IMR-90 (cell line): ENCODE measurements around the gene NAA35. TPM values are rescaled to one million over a fixed set of nuclear protein-coding genes. Genes with fewer than 3 reads are reported as not detected.
A peak's percentile ranks its signal among the peaks of the same experiment; 100 is the strongest.

Source experiments
- ATAC-seq: fragments of 200-7000 bp; cut with Tn5 transposase; 2 replicates; pipeline ENCODE4 v1.9.1; 2020; ENCODE audit warnings: low read depth, mild to moderate bottlenecking, moderate library complexity
- BruUV-seq: library from RNA; stranded (reverse); fragments of 400-500 nt; replicated peaks from 2 replicates; lab custom pipeline; 2021; lab: Mats Ljungman, UMichigan
- CTCF ChIA-PET: fragments of 300-600 bp; formaldehyde crosslinking; extraction: SDS; loops from one replicate; lab custom pipeline; 2021; ENCODE audit warnings: antibody characterized with exemption; lab: Yijun Ruan, JAX
- POLR2A ChIA-PET: fragments of 300-600 bp; sonication (Branson Sonifier 250); formaldehyde crosslinking; loops from one replicate; lab custom pipeline; 2022; ENCODE audit warnings: antibody characterized with exemption; ENCODE audit not compliant: unreplicated experiment; lab: Charles Lee
- DNase-seq: peaks from one replicate; pipeline ENCODE4 v3.0.0; 2013
- H2AFZ ChIP-seq: replicated peaks from 2 replicates; pipeline ENCODE3; 2013; ENCODE audit warnings: low read length, mild to moderate bottlenecking; ENCODE audit not compliant: poor library complexity
- H2AK5ac ChIP-seq: 2 replicates; pipeline ENCODE4 v1.6.1; 2013; ENCODE audit warnings: low read depth, low read length, inconsistent platforms
- H2AK9ac ChIP-seq: replicated peaks from 2 replicates; pipeline ENCODE3; 2013; ENCODE audit warnings: mild to moderate bottlenecking, low read depth, low read length, moderate library complexity; ENCODE audit not compliant: poor library complexity
- H2BK120ac ChIP-seq: 2 replicates; pipeline ENCODE4 v1.6.1; 2013; ENCODE audit warnings: low read depth, low read length, inconsistent platforms
- H2BK15ac ChIP-seq: 3 replicates; pipeline ENCODE4 v1.6.1; 2013; ENCODE audit warnings: low read depth, low read length, inconsistent platforms
- H2BK20ac ChIP-seq: 2 replicates; pipeline ENCODE4 v1.6.1; 2013; ENCODE audit warnings: low read depth, mild to moderate bottlenecking, inconsistent platforms, low read length, moderate library complexity
- H2BK5ac ChIP-seq: 2 replicates; pipeline ENCODE4 v1.6.1; 2013; ENCODE audit warnings: mild to moderate bottlenecking, low read depth, low read length, inconsistent platforms; ENCODE audit not compliant: poor library complexity, severe bottlenecking
- H3K14ac ChIP-seq: replicated peaks from 2 replicates; pipeline ENCODE4 v1.6.1; 2013; ENCODE audit warnings: low read depth, low read length, inconsistent platforms
- H3K18ac ChIP-seq: 2 replicates; pipeline ENCODE4 v1.6.1; 2013; ENCODE audit warnings: low read depth, low read length, control low read depth
- H3K23ac ChIP-seq: 2 replicates; pipeline ENCODE4 v1.6.1; 2013; ENCODE audit warnings: low read depth, low read length, inconsistent platforms
- H3K27ac ChIP-seq: 2 replicates; pipeline ENCODE4 v1.5.1; 2013; ENCODE audit warnings: mild to moderate bottlenecking, control low read depth, low read length; ENCODE audit not compliant: insufficient read depth
- H3K27me3 ChIP-seq: 2 replicates; pipeline ENCODE4 v1.6.1; 2013; ENCODE audit warnings: low read length; ENCODE audit not compliant: control insufficient read depth, insufficient read depth
- H3K36me3 ChIP-seq: 2 replicates; pipeline ENCODE4 v1.6.1; 2013; ENCODE audit warnings: low read length, mixed read lengths; ENCODE audit not compliant: control insufficient read depth, insufficient read depth
- H3K4ac ChIP-seq: 2 replicates; pipeline ENCODE4 v1.6.1; 2013; ENCODE audit warnings: low read depth, low read length, inconsistent platforms
- H3K4me1 ChIP-seq: 2 replicates; pipeline ENCODE4 v1.6.1; 2013; ENCODE audit warnings: low read length, mixed read lengths; ENCODE audit not compliant: control insufficient read depth, insufficient read depth
- H3K4me2 ChIP-seq: 2 replicates; pipeline ENCODE4 v1.6.1; 2013; ENCODE audit warnings: low read depth, mild to moderate bottlenecking, control low read depth, low read length, moderate library complexity
- H3K4me3 ChIP-seq: 2 replicates; pipeline ENCODE4 v1.5.1; 2013; ENCODE audit warnings: low read depth, mild to moderate bottlenecking, control low read depth, low read length, moderate library complexity; ENCODE audit not compliant: insufficient read depth
- H3K56ac ChIP-seq: 2 replicates; pipeline ENCODE4 v1.6.1; 2013; ENCODE audit warnings: low read length, inconsistent platforms; ENCODE audit not compliant: insufficient read depth; ENCODE audit errors: extremely low read depth
- H3K79me1 ChIP-seq, 2 experiments: 2 replicates each; pipeline ENCODE4 v1.6.1; 2013; ENCODE audit warnings: low read length in 2 of 2, inconsistent platforms in 1 of 2, low read depth in 1 of 2
- H3K9ac ChIP-seq: 2 replicates; pipeline ENCODE4 v1.6.1; 2013; ENCODE audit warnings: low read depth, low read length, control low read depth
- H3K9me1 ChIP-seq: 2 replicates; pipeline ENCODE4 v1.6.1; 2013; ENCODE audit warnings: low read length, inconsistent platforms; ENCODE audit not compliant: insufficient read depth
- H3K9me3 ChIP-seq: 2 replicates; pipeline ENCODE4 v1.6.1; 2013; ENCODE audit warnings: low read length; ENCODE audit not compliant: control insufficient read depth, insufficient read depth
- H4K20me1 ChIP-seq: 2 replicates; pipeline ENCODE4 v1.6.1; 2013; ENCODE audit warnings: low read length, inconsistent platforms; ENCODE audit not compliant: insufficient read depth
- H4K5ac ChIP-seq: 2 replicates; pipeline ENCODE4 v1.6.1; 2013; ENCODE audit warnings: mild to moderate bottlenecking, low read depth, low read length, control low read depth
- H4K8ac ChIP-seq, 2 experiments: 2 replicates each; pipeline ENCODE4 v1.6.1; 2013; ENCODE audit warnings: low read depth in 2 of 2, low read length in 2 of 2, control low read depth in 1 of 2, inconsistent platforms in 1 of 2
- H4K91ac ChIP-seq: 2 replicates; pipeline ENCODE4 v1.6.1; 2013; ENCODE audit warnings: low read depth, low read length, inconsistent platforms; ENCODE audit not compliant: insufficient read depth
- BHLHE40 ChIP-seq: fragments of 150-350 bp; IDR thresholded peaks from 2 replicates; pipeline ENCODE4 v1.6.1; 2016; ENCODE audit warnings: mild to moderate bottlenecking, low read depth, low read length
- CEBPB ChIP-seq: IDR thresholded peaks from 2 replicates; pipeline ENCODE4 v1.6.1; 2012; ENCODE audit warnings: low read depth, low read length, improper control_type of control experiment
- CHD1 ChIP-seq: IDR thresholded peaks from 2 replicates; pipeline ENCODE4 v1.6.1; 2012; ENCODE audit warnings: low read depth, low read length, improper control_type of control experiment
- CTCF ChIP-seq: conservative IDR thresholded peaks from 2 replicates; pipeline ENCODE4 v1.5.1; 2012; ENCODE audit warnings: mild to moderate bottlenecking, low read depth, low read length, improper control_type of control experiment
- ELK1 ChIP-seq: fragments of 150-350 bp; IDR thresholded peaks from 2 replicates; pipeline ENCODE4 v1.6.1; 2016; ENCODE audit warnings: low read depth, mild to moderate bottlenecking, low read length, moderate library complexity, borderline replicate concordance
- FOS ChIP-seq: fragments of 150-350 bp; IDR thresholded peaks from 2 replicates; pipeline ENCODE4 v1.6.1; 2016; ENCODE audit warnings: low read depth, low read length
- MAFK ChIP-seq: IDR thresholded peaks from 2 replicates; pipeline ENCODE4 v1.6.1; 2012; ENCODE audit warnings: low read depth, low read length, improper control_type of control experiment
- MAZ ChIP-seq: IDR thresholded peaks from 2 replicates; pipeline ENCODE4 v1.6.1; 2012; ENCODE audit warnings: low read depth, mild to moderate bottlenecking, low read length, improper control_type of control experiment, moderate library complexity, borderline replicate concordance
- MXI1 ChIP-seq: IDR thresholded peaks from 2 replicates; pipeline ENCODE4 v1.6.1; 2012; ENCODE audit warnings: low read depth, mild to moderate bottlenecking, low read length, moderate library complexity, borderline replicate concordance
- NFE2L2 ChIP-seq: fragments of 150-350 bp; IDR thresholded peaks from 2 replicates; pipeline ENCODE4 v1.6.1; 2016; ENCODE audit warnings: low read depth, mild to moderate bottlenecking, low read length
- POLR2A ChIP-seq: IDR thresholded peaks from 2 replicates; pipeline ENCODE4 v1.6.1; 2012; ENCODE audit warnings: mild to moderate bottlenecking, low read depth, low read length
- RAD21 ChIP-seq: IDR thresholded peaks from 2 replicates; pipeline ENCODE4 v1.6.1; 2012; ENCODE audit warnings: low read length, improper control_type of control experiment
- RCOR1 ChIP-seq: IDR thresholded peaks from 2 replicates; pipeline ENCODE4 v1.6.1; 2012; ENCODE audit warnings: mild to moderate bottlenecking, low read length, improper control_type of control experiment; ENCODE audit not compliant: insufficient replicate concordance
- RFX5 ChIP-seq: IDR thresholded peaks from 2 replicates; pipeline ENCODE4 v1.8.0; 2012; ENCODE audit warnings: low read depth, mild to moderate bottlenecking, low read length, moderate library complexity
- SMC3 ChIP-seq: fragments of 150-350 bp; IDR thresholded peaks from 2 replicates; pipeline ENCODE4 v1.6.1; 2016; ENCODE audit warnings: low read depth, mild to moderate bottlenecking, antibody characterized with exemption, low read length, moderate library complexity
- USF2 ChIP-seq: fragments of 150-350 bp; IDR thresholded peaks from 2 replicates; pipeline ENCODE4 v1.6.1; 2017; ENCODE audit warnings: mild to moderate bottlenecking, antibody characterized with exemption, low read length, low read depth
- WGBS, 2 experiments: methylation state at CpG; one replicate each; pipeline versions ENCODE4 v1.1.5 to v1.1.7; 2013; ENCODE audit warnings: missing lambda C conversion rate in 2 of 2; ENCODE audit not compliant: insufficient read length in 1 of 2; ENCODE audit errors: extremely low coverage in 2 of 2; 5-methylcytosine and 5-hydroxymethylcytosine counted together
- dilution Hi-C: fragments of 300-500 bp; cut with HindIII; formaldehyde crosslinking; loops from one replicate; pipeline ENCODE4 v1.14.3; 2018; ENCODE audit warnings: low sequenced_read_pairs; ENCODE audit not compliant: unreplicated experiment
- in situ Hi-C: fragments of 300-500 bp; cut with MboI; formaldehyde crosslinking; loops from 3 replicates; pipeline ENCODE4 v1.14.3; 2019; ENCODE audit warnings: low sequenced_read_pairs, inconsistent platforms, mixed read lengths
- intact Hi-C: fragments of 100-400 bp; cut with micrococcal nuclease; formaldehyde crosslinking; loops from 2 replicates; pipeline ENCODE4 v1.10.0; 2022
- polyA plus RNA-seq, 3 experiments: library from polyadenylated mRNA; depleted of rRNA; stranded (reverse); fragments of >200 nt; gene quantifications; 2 replicates each; pipeline ENCODE4 v1.2.3, GENCODE V29; 2012; ENCODE audit warnings: low replicate concordance in 1 of 3
- total RNA-seq: library from RNA; depleted of rRNA; stranded (reverse); fragments of >200 nt; gene quantifications from 2 replicates; pipeline ENCODE4 v1.2.3, GENCODE V29; 2012

The NAA35 gene
- total and polyA plus RNA-seq, 2 of the 4 experiments (the other 2 are of a cell fraction) = 13.1 to 16.5 TPM

- no peak overlapping the region for H4K5ac ChIP-seq
- no peak for TF ChIP-seq MXI1
- no peak for TF ChIP-seq NFE2L2
- TF ChIP-seq POLR2A = no peak
- no peak for TF ChIP-seq ELK1
- no peak for TF ChIP-seq MAZ
- TF ChIP-seq MAFK = no peak
- no peak for TF ChIP-seq FOS
- TF ChIP-seq RCOR1 = no peak
- no peak for TF ChIP-seq CTCF
- TF ChIP-seq RAD21 = no peak
- TF ChIP-seq USF2 = no peak
- TF ChIP-seq CHD1 = no peak
- no peak for TF ChIP-seq BHLHE40
- TF ChIP-seq SMC3 = no peak
- TF ChIP-seq RFX5 = no peak
- no peak for TF ChIP-seq CEBPB
- ChIA-PET POLR2A (no interaction called here), CTCF (no interaction called here)
- no peak overlapping the region for H3K9ac ChIP-seq
- 90% methylated on average over 10 of the region's 15 CpGs; no CpG with 5 or more reads in 1 of the 2 experiments for WGBS, 2 experiments
- H3K4me3 ChIP-seq = no peak overlapping the region
- no peak overlapping the region for H3K23ac ChIP-seq
- H2BK5ac ChIP-seq = no peak overlapping the region
- in situ Hi-C loops = no loop called here
- intact Hi-C loops = no loop called here
- H2BK120ac ChIP-seq = no peak overlapping the region
- 0 out of 2 replicates have a peak, but pooled peaks cover 2% of the 10 kb centered on the region for H3K4me1 ChIP-seq
- no peak overlapping the region for H3K4ac ChIP-seq
- H4K8ac ChIP-seq = no peak overlapping the region
- no peak overlapping the region for H2AK5ac ChIP-seq
- H3K14ac ChIP-seq = no peak overlapping the region
- H3K9me3 ChIP-seq = no peaks in the 10 kb centered on the region
- no peak overlapping the region for H2BK20ac ChIP-seq
- peak overlapping the region; percentile 62 for H2AK9ac ChIP-seq
- H3K4me2 ChIP-seq = no peak overlapping the region
- H3K27ac ChIP-seq = no peak overlapping the region
- ATAC-seq = no peak
- no TSS peak for BruUV-seq
- no peak overlapping the region for H3K56ac ChIP-seq
- no peaks in the 10 kb centered on the region; a peak in 1 of 4 replicates for H3K79me1 ChIP-seq
- no peak for DNase-seq
- dilution Hi-C loops = no loop called here
- no peak overlapping the region for H2BK15ac ChIP-seq
- peaks cover 3% of the 10 kb centered on the region; the same call in 1 of the 2 replicates for H3K9me1 ChIP-seq
- H3K36me3 ChIP-seq = peaks cover 16% of the 10 kb centered on the region
- H3K27me3 ChIP-seq = no peaks in the 10 kb centered on the region
- no peak overlapping the region for H3K18ac ChIP-seq
- no peaks in the 10 kb centered on the region for H4K20me1 ChIP-seq
- H2AFZ ChIP-seq = no peak overlapping the region
- no peak overlapping the region for H4K91ac ChIP-seq
These were observed 95.0 kb downstream of the NAA35 start for GRCh38 chr9:86035827-86036440.
